ENCODE measurements around the gene SMTN.
A peak's percentile ranks its signal among the peaks of the same experiment; 100 is the strongest.

The SMTN gene

GRCh38 chr22:31080164-31080847, 812 bp upstream of the SMTN start:
- in situ Hi-C loops (cut with MboI; ENCODE audit: low sequenced_read_pairs) = loop anchor here (10.0 kb wide), 1 partner anchor 136 kb away; no protein-coding TSS in a partner anchor
- DNase-seq (ENCODE audit: low spot score in 2 of 2) = no peak

GRCh38 chr22:31081963-31082605, 966 bp downstream of the SMTN start:
- peaks cover 22% of the 10 kb centered on the region for H3K4me1 ChIP-seq
- in situ Hi-C loops (cut with MboI; ENCODE audit: low sequenced_read_pairs) = loop anchor here (10.0 kb wide), 1 partner anchor 137 kb away; no protein-coding TSS in a partner anchor
- no peaks in the 10 kb centered on the region for H3K27me3 ChIP-seq (ENCODE audit: low read depth)
- no peak for DNase-seq (ENCODE audit: low spot score in 2 of 2)
- no peaks in the 10 kb centered on the region for H3K9me3 ChIP-seq
- no peaks in the 10 kb centered on the region; the same call in 1 of the 2 replicates for H3K36me3 ChIP-seq (replicated peaks)
- peak overlapping the region; percentile 59 for H3K4me3 ChIP-seq

More at GRCh38 chr22:31080164-31080847, 812 bp upstream of the SMTN start:
- Histone ChIP-seq H3K27me3 (ENCODE audit: low read depth) (no peaks in the 10 kb centered on the region), H3K9me3 (no peaks in the 10 kb centered on the region), H3K4me3 (peak overlapping the region; percentile 59), H3K4me1 (peaks cover 22% of the 10 kb centered on the region), H3K36me3 (replicated peaks) (no peaks in the 10 kb centered on the region; the same call in 1 of the 2 replicates)

GRCh38 chr22:31082606-31083376, 1.7 kb downstream of the SMTN start:
- Histone ChIP-seq H3K4me1 (peaks cover 22% of the 10 kb centered on the region), H3K27me3 (ENCODE audit: low read depth) (no peaks in the 10 kb centered on the region), H3K4me3 (no peak overlapping the region), H3K36me3 (replicated peaks) (no peaks in the 10 kb centered on the region; the same call in 1 of the 2 replicates), H3K9me3 (no peaks in the 10 kb centered on the region)
- in situ Hi-C loops (cut with MboI; ENCODE audit: low sequenced_read_pairs) = loop anchor here (10.0 kb wide), 1 partner anchor 138 kb away; no protein-coding TSS in a partner anchor
- DNase-seq (ENCODE audit: low spot score in 2 of 2) = peak; percentile 42 to 86

- Histone ChIP-seq H3K4me1 (peaks cover 22% of the 10 kb centered on the region), H3K9me3 (no peaks in the 10 kb centered on the region), H3K27me3 (ENCODE audit: low read depth) (no peaks in the 10 kb centered on the region), H3K4me3 (peak overlapping the region; percentile 76), H3K36me3 (replicated peaks) (peaks cover 3% of the 10 kb centered on the region)
- DNase-seq (ENCODE audit: low spot score in 2 of 2) = no peak
- in situ Hi-C loops (cut with MboI; ENCODE audit: low sequenced_read_pairs) = loop anchor here (10.0 kb wide), 1 partner anchor 139 kb away; no protein-coding TSS in a partner anchor
These were observed 2.3 kb downstream of the SMTN start for GRCh38 chr22:31083377-31083768.

GRCh38 chr22:31083923-31084810, 3.0 kb downstream of the SMTN start:
- peaks cover 8% of the 10 kb centered on the region for H3K36me3 ChIP-seq (replicated peaks)

GRCh38 chr22:31084811-31085492, 3.8 kb downstream of the SMTN start:
- H3K36me3 ChIP-seq (replicated peaks) = peaks cover 8% of the 10 kb centered on the region
- in situ Hi-C loops (cut with MboI; ENCODE audit: low sequenced_read_pairs) = loop anchor here (10.0 kb wide), 1 partner anchor 140 kb away; no protein-coding TSS in a partner anchor

More at GRCh38 chr22:31083923-31084810, 3.0 kb downstream of the SMTN start:
- in situ Hi-C loops (cut with MboI; ENCODE audit: low sequenced_read_pairs) = loop anchor here (10.0 kb wide), 1 partner anchor 139 kb away; no protein-coding TSS in a partner anchor
- no peak for DNase-seq (ENCODE audit: low spot score in 2 of 2)
- peaks cover 22% of the 10 kb centered on the region for H3K4me1 ChIP-seq
- peak overlapping the region; percentile 76 for H3K4me3 ChIP-seq
- H3K27me3 ChIP-seq (ENCODE audit: low read depth) = no peaks in the 10 kb centered on the region
- H3K9me3 ChIP-seq = no peaks in the 10 kb centered on the region

GRCh38 chr22:31085493-31085824, 4.3 kb downstream of the SMTN start:
- in situ Hi-C loops (cut with MboI; ENCODE audit: low sequenced_read_pairs) = loop anchor here (10.0 kb wide), 1 partner anchor 141 kb away; no protein-coding TSS in a partner anchor
- H3K36me3 ChIP-seq (replicated peaks) = peaks cover 8% of the 10 kb centered on the region

More at GRCh38 chr22:31084811-31085492, 3.8 kb downstream of the SMTN start:
- H3K4me1 ChIP-seq = peaks cover 22% of the 10 kb centered on the region
- no peaks in the 10 kb centered on the region for H3K9me3 ChIP-seq
- DNase-seq (ENCODE audit: low spot score in 2 of 2) = peak; percentile 63 to 89
- H3K4me3 ChIP-seq = peak overlapping the region; percentile 76
- H3K27me3 ChIP-seq (ENCODE audit: low read depth) = no peaks in the 10 kb centered on the region

GRCh38 chr22:31085928-31086327, 4.8 kb downstream of the SMTN start:
- Histone ChIP-seq H3K36me3 (replicated peaks) (peaks cover 8% of the 10 kb centered on the region), H3K4me3 (no peak overlapping the region), H3K4me1 (peaks cover 20% of the 10 kb centered on the region), H3K9me3 (no peaks in the 10 kb centered on the region), H3K27me3 (ENCODE audit: low read depth) (no peaks in the 10 kb centered on the region)
- in situ Hi-C loops (cut with MboI; ENCODE audit: low sequenced_read_pairs) = loop anchor here (10.0 kb wide), 1 partner anchor 141 kb away; no protein-coding TSS in a partner anchor
- no peak for DNase-seq (ENCODE audit: low spot score in 2 of 2)

More at GRCh38 chr22:31085493-31085824, 4.3 kb downstream of the SMTN start:
- H3K4me3 ChIP-seq = peak overlapping the region; percentile 76
- DNase-seq (ENCODE audit: low spot score in 2 of 2) = peak; percentile 36 to 67
- no peaks in the 10 kb centered on the region for H3K9me3 ChIP-seq
- peaks cover 21% of the 10 kb centered on the region for H3K4me1 ChIP-seq
- no peaks in the 10 kb centered on the region for H3K27me3 ChIP-seq (ENCODE audit: low read depth)

- peaks cover 8% of the 10 kb centered on the region for H3K36me3 ChIP-seq (replicated peaks)
- in situ Hi-C loops (cut with MboI; ENCODE audit: low sequenced_read_pairs) = loop anchor here (10.0 kb wide), 1 partner anchor 142 kb away; no protein-coding TSS in a partner anchor
- no peak for DNase-seq (ENCODE audit: low spot score in 2 of 2)
- H3K4me3 ChIP-seq = no peak overlapping the region
- H3K9me3 ChIP-seq = no peaks in the 10 kb centered on the region
- H3K4me1 ChIP-seq = peaks cover 19% of the 10 kb centered on the region
- no peaks in the 10 kb centered on the region for H3K27me3 ChIP-seq (ENCODE audit: low read depth)
These were observed 5.7 kb downstream of the SMTN start for GRCh38 chr22:31086703-31087330.

GRCh38 chr22:31087744-31088215, 6.7 kb downstream of the SMTN start:
- Histone ChIP-seq H3K36me3 (replicated peaks) (peaks cover 8% of the 10 kb centered on the region), H3K9me3 (no peaks in the 10 kb centered on the region), H3K4me1 (peaks cover 11% of the 10 kb centered on the region), H3K4me3 (no peak overlapping the region), H3K27me3 (ENCODE audit: low read depth) (no peaks in the 10 kb centered on the region)
- in situ Hi-C loops (cut with MboI; ENCODE audit: low sequenced_read_pairs) = loop anchor here (10.0 kb wide), 1 partner anchor 143 kb away; no protein-coding TSS in a partner anchor
- no peak for DNase-seq (ENCODE audit: low spot score in 2 of 2)

- H3K4me3 ChIP-seq = no peak overlapping the region
- peaks cover 8% of the 10 kb centered on the region for H3K36me3 ChIP-seq (replicated peaks)
- H3K4me1 ChIP-seq = peaks cover 5% of the 10 kb centered on the region
- DNase-seq (ENCODE audit: low spot score in 2 of 2) = no peak
- H3K9me3 ChIP-seq = no peaks in the 10 kb centered on the region
- no peaks in the 10 kb centered on the region for H3K27me3 ChIP-seq (ENCODE audit: low read depth)
- in situ Hi-C loops (cut with MboI; ENCODE audit: low sequenced_read_pairs) = loop anchor here (10.0 kb wide), 1 partner anchor 144 kb away; no protein-coding TSS in a partner anchor
These were observed 7.3 kb downstream of the SMTN start for GRCh38 chr22:31088233-31088986.
